Amygdala (tissue), 56 donors: Measurements from ENCODE around the gene CSGALNACT2.

ENCODE experiments used
- DNase-seq, 56 donors: peaks; one replicate each; lab custom pipeline; 2025; lab: John Stamatoyannopoulos, UW

Gene CSGALNACT2

DNA sequence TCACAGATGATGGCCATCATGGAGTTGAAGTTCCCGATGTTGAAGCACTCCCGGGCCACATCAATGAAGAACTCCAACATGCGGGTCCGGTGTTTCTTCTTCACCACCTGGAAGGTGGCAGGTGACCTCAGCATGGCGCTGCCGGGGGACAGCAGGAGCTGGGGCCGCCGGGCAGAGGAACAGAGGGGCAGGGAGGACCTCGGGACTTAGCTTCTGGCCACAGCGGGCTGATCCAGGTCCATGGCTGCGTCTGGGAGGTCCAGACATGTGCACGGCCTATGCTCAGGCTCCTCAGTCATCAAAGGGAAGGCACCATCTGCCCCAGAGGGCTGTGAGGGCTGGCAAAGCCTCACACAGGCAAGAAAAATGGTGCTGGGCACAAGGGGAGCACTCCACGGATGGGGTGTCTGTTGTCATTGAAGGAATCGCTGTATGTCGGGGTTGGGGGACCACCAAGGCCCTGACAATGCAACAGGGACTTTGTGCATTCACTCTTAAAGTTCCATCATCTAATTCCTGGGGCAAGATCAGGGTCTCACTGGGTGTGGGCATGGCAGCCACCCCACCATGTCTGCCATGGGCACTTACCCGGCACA, 60.9 kb downstream of the CSGALNACT2 start:
- DNase-seq, result no peak

- DNase-seq, result no peak
Observed at GRCh38 chr10:43199684-43200537, 61.7 kb downstream of the CSGALNACT2 start.

DNA sequence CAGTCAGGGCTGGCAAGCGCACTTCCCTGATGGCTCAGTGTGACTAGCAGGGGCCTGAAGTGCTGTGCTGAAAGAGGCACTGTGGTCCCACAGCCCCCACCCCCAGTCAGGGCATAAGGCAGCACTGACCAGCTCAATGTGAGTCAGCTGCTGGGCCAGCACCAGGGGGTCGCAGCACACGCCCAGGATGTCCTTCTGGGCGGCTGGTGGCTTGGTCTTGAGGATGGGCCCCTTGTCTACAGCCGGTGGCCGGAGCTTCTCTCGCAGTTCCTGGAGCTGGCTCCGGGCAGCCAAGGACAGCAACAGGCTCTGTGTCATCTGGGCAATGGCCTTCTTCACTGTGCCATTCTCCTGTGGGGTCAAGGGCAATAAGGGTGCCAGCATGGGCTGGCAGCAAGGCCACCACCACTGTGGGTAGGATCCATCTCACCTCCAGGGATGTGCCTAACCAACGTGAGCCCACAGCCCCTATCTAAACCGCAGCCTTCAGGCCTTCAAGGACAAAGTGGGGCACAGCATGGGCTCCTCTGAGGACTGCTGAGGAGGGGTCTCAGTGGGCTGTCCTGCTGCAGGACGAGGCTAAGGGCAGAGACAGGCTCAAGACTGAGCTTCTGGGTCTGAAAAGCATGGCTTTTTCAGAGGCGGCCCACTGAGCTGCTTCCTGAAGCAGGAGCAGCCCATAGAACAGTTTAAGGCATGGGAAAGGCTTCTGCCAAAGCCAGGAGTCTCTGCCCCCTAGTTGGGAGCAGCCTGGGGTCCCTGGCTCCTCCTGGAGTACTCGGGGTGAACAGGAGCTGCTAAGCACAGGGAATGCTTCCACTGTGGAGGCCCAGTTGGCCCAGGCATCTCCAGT, 62.5 kb downstream of the CSGALNACT2 start:
- no peak for DNase-seq

GRCh38 chr10:43201545-43202131, 63.4 kb downstream of the CSGALNACT2 start:
- no peak for DNase-seq

DNA sequence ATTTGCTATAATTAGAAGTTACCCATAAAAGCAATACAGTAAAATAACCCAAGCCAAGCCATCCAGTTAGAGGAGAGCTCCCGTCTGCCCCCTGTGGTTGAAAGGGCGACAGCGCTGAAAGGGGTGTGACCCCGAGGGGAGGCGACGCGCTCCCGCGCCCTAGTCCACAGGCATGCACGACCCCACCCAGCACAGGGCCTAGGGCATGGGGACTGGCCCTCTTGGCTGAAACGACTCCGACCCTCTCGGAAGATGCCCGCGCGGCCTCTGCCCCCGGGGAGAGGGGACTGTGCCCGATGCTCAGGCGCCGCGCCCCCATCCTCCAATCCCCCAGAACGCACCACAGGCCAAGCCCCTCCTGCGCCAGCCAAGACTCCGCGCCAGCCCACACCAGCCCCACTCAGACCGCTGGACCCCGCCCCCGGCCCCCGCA, 64.0 kb downstream of the CSGALNACT2 start:
- no peak for DNase-seq

GRCh38 chr10:43202657-43203447, 64.6 kb downstream of the CSGALNACT2 start:
- peak in 2 of 56 donors; percentile 59 to 69 for DNase-seq

- peak in 1 of 56 donors; percentile 44 for DNase-seq
Observed at GRCh38 chr10:43203448-43204041, 65.3 kb downstream of the CSGALNACT2 start.

GRCh38 chr10:43204042-43204942, 66.0 kb downstream of the CSGALNACT2 start:
- no peak for DNase-seq

DNA sequence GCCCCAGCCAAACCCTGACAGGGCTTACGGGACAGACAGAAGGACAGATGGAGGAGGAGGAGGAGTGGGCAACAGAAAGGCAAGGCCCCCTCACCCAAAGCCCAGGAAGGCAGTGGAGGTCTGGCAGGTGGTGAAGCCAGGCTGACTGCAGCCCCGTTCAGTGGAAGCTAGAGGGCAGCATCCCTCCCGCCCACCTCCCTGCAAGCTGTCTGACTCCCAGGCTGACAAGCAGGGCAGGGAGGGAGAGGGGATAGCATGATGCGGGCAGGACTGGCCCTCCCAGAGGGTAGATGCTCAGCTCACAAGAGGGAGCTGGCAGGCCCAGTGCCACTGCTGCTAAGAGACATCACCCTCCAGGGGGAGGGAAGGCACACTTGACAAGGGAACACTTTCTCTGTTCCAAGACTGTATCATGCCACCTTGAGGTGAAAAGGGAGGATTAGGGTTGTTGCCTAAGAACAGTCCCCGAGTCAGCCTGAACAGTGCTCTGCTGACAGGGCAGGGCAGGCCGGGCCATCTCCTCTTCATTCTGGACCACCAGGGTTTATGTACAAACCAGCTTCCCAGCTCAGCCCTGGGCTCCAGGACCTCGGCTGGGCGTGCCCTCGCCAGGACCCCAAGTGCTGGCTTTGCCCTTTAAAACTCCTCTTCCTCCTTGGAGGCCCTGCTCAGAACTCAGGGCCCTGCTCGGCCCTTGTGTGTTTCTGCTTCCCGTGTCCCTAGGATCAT, 66.9 kb downstream of the CSGALNACT2 start:
- DNase-seq, result peak in 19 of 56 donors; percentile 29 to 68 (median 48)

DNA sequence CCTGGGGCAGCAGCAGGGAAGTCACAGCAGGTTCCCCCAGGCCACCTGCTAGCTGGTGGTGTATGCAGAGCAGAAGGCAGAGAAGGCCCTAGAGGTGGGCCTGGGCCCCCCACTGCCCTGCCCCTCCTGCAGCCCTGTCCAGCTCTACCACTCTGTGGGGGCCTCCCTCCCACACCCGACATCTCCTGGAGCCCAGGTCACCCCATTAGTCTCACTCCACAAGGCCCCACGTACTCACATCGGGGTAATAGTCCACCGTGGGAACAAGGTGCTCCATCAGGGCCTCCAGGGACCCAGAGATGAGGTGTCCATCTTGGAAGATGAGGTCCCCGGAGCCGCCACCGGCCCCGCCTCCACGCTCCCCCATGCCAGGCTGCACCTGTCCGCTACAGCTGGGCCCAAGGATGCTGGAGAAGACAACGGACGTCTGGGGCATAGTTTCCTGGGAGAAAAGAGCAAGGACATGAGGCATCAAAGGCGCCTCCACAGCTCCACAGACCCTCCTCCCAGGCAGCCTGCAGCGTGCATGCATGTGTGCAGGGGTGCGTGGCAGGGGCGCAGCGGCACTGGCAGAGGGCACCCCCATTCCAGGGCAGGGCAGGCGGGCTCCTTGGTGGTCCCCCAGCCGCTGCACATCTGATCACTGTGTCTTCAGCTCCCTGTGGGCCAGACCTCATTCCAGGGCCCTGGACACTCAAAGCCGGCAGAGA, 67.6 kb downstream of the CSGALNACT2 start:
- no peak for DNase-seq

- DNase-seq, result no peak
Observed at GRCh38 chr10:43206391-43207235, 68.4 kb downstream of the CSGALNACT2 start.

DNA sequence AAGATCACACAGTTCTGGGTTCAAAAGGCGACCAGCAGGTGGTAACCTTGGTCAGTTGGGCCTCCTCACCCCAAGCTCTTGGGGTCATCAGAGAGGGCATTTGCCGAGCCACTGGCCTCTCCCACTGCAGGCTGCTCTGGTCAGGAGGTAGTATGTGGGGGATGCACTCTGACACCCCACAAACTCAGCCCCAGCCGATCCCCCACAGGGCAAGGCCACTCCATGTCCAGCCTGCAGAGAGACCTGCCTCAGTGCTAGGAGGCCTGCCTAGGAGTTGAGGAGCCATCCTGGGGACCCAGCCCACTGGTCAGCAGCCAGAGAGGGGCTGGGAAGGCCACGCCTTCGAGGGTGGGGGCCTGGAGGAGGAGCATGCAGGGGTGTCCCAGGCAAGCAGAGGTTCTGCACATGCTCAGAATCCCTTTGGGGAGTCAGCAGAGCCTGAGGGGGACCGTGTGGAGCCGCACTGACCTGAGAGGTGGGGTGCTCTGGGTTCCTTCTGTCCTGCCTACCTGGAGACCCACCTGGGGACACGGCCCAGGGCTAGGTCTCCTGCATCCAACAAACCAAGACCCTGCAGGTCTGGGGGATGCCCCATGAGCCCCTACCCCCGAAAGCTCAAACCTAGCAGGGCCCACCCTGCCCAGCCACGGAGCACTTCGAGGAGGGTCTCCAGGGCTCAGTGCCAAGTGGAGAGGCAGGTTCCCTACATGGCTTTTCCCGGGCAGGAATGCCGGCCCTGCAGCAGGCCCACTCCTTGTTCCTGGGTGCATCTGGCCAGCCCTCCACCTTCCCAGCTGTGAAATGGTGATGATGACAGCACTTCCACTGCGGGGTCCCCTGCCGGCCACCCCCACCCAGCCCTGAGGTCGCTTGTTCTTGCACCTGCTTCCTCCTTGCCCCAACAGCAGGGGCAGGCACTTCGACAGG, 70.2 kb downstream of the CSGALNACT2 start:
- no peak for DNase-seq

DNA sequence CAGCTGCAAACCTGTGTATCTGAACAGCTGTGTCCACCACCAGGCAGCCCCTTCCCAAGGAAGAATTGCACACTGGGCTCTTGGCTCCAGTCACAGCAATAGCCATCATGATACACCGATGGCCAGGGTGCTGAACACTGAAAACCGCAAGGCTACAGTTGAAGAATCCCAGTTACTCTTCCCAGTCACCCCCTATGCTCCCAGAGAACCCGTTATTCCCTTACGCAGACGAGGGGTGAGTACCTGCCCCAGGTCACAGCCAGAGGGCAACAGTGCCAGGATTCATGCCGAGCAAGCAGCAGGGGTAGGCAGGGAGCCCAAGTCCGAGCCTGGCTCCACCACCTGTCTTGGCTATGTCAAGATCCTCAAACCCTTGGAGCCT, 70.8 kb downstream of the CSGALNACT2 start:
- DNase-seq, result no peak

DNA sequence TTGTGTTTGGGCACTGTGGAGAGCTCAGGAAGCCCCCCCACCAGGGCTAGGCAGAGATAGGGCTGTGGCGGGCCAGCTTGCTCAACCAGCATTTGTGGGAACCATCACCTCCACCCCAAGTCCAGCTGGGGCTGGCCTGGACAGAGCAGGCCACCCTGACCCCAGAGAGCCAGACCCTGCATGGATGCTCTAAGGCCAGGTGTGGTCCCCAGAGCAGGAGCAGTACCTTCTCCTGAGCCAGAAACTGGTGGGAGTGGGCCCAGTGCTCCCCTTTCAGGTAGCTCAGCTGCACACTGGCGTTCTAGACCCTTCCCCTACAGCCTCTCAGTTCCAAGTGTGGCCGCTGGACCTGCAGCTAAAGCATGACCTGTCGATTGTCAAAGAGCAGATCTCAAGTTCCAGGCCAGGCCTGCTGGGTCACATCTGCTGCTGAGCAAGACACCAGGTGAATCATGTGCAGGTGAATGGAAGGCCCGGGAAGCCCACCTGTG, 71.5 kb downstream of the CSGALNACT2 start:
- no peak for DNase-seq

DNA sequence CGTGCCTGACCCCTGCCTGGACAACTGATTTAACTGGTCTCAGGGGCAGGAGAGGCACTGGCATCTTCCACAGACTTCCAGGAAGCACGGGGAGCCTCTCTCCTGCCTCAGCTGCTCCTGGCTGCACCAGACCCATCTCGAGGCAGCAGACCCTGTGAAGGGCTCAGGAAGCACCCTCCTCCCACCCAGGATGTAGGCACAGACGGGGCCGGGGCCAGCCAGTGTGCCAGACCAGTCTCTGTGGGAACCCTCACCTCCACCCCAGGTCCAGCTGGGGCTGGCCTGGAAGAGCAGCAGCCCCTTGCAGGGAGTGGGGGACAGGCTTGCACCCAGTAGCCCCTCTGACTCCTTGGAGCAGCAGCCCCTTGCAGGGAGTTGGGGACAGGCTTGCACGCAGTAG, 72.3 kb downstream of the CSGALNACT2 start:
- DNase-seq, result no peak
